ENCODE results near the gene MAPRE3. TPM values are rescaled to one million over a fixed set of nuclear protein-coding genes. Genes with fewer than 3 reads are reported as not detected.

MAPRE3 gene
- total RNA-seq, 2 donors from 2014 or later = 3.2 to 4.4 TPM

GRCh38 chr2:27051902-27052645, 81.6 kb downstream of the MAPRE3 start:
- Mint-ChIP-seq H3K27ac (peak overlapping the region; percentile 58), H3K27me3 (ENCODE audit: insufficient read depth) (no peaks in the 10 kb centered on the region), H3K4me3 (peak overlapping the region; percentile 90), H3K36me3 (ENCODE audit: low read depth) (peaks cover 34% of the 10 kb centered on the region), H3K4me1 (peaks cover 24% of the 10 kb centered on the region), H3K9me3 (peaks cover 2% of the 10 kb centered on the region)
- 10 to 20% methylated on average over 5 to 24 of the region's 24 CpGs for WGBS, 2 experiments (ENCODE audit: insufficient coverage in 1 of 2, insufficient read length in 1 of 2)
- Histone ChIP-seq H3K27me3 (ENCODE audit: control insufficient read depth, insufficient read depth, low read length, poor library complexity, severe bottlenecking) (no peaks in the 10 kb centered on the region), H3K4me1 (ENCODE audit: control insufficient read depth, insufficient read depth, low read length) (peaks cover 13% of the 10 kb centered on the region), H3K9ac (ENCODE audit: extremely low read depth, low read length, poor library complexity, severe bottlenecking) (peak overlapping the region; percentile 71), H3K9me3 (ENCODE audit: control insufficient read depth, low read length) (no peaks in the 10 kb centered on the region), H3K27ac (ENCODE audit: low read depth, low read length) (no peak overlapping the region), H3K4me3 (ENCODE audit: low read length) (peak overlapping the region; percentile 96), H3K36me3 (ENCODE audit: control insufficient read depth, insufficient read depth, low read length) (peaks cover 32% of the 10 kb centered on the region)
- TF ChIP-seq CTCF (conservative IDR thresholded peaks at IDR 0.05) = no peak
- DNase-seq = no peak

GRCh38 chr2:27053321-27053720, 82.9 kb downstream of the MAPRE3 start:
- H3K36me3 ChIP-seq (ENCODE audit: control insufficient read depth, insufficient read depth, low read length) = peaks cover 42% of the 10 kb centered on the region
- no peak overlapping the region for H3K27ac ChIP-seq (ENCODE audit: low read depth, low read length)
- Mint-ChIP-seq H3K4me1 (peaks cover 24% of the 10 kb centered on the region), H3K27me3 (ENCODE audit: insufficient read depth) (no peaks in the 10 kb centered on the region), H3K36me3 (ENCODE audit: low read depth) (peaks cover 39% of the 10 kb centered on the region), H3K9me3 (peaks cover 2% of the 10 kb centered on the region), H3K27ac (peak overlapping the region; percentile 48), H3K4me3 (peak overlapping the region; percentile 90)
- no peaks in the 10 kb centered on the region for H3K27me3 ChIP-seq (ENCODE audit: control insufficient read depth, insufficient read depth, low read length, poor library complexity, severe bottlenecking)
- no peaks in the 10 kb centered on the region for H3K9me3 ChIP-seq (ENCODE audit: control insufficient read depth, low read length)
- no peak overlapping the region for H3K4me3 ChIP-seq (ENCODE audit: low read length)
- peaks cover 14% of the 10 kb centered on the region for H3K4me1 ChIP-seq (ENCODE audit: control insufficient read depth, insufficient read depth, low read length)
- DNase-seq = no peak
- no peak for TF ChIP-seq CTCF (conservative IDR thresholded peaks at IDR 0.05)
- WGBS, 2 experiments (ENCODE audit: insufficient coverage in 1 of 2, insufficient read length in 1 of 2) = 80 to 84% methylated on average over 7 to 11 of the region's 11 CpGs
- H3K9ac ChIP-seq (ENCODE audit: extremely low read depth, low read length, poor library complexity, severe bottlenecking) = no peak overlapping the region

- DNase-seq = no peak
- Mint-ChIP-seq H3K4me3 (no peak overlapping the region), H3K27me3 (ENCODE audit: insufficient read depth) (no peaks in the 10 kb centered on the region), H3K36me3 (ENCODE audit: low read depth) (peaks cover 42% of the 10 kb centered on the region), H3K4me1 (peaks cover 24% of the 10 kb centered on the region), H3K9me3 (peaks cover 2% of the 10 kb centered on the region), H3K27ac (peak overlapping the region; percentile 48)
- Histone ChIP-seq H3K4me3 (ENCODE audit: low read length) (no peak overlapping the region), H3K27ac (ENCODE audit: low read depth, low read length) (no peak overlapping the region), H3K36me3 (ENCODE audit: control insufficient read depth, insufficient read depth, low read length) (peaks cover 42% of the 10 kb centered on the region), H3K27me3 (ENCODE audit: control insufficient read depth, insufficient read depth, low read length, poor library complexity, severe bottlenecking) (no peaks in the 10 kb centered on the region), H3K9ac (ENCODE audit: extremely low read depth, low read length, poor library complexity, severe bottlenecking) (no peak overlapping the region), H3K9me3 (ENCODE audit: control insufficient read depth, low read length) (no peaks in the 10 kb centered on the region), H3K4me1 (ENCODE audit: control insufficient read depth, insufficient read depth, low read length) (peaks cover 14% of the 10 kb centered on the region)
- no peak for TF ChIP-seq CTCF (conservative IDR thresholded peaks at IDR 0.05)
- 79 to 100% methylated on average over 2 to 8 of the region's 8 CpGs for WGBS, 2 experiments (ENCODE audit: insufficient coverage in 1 of 2, insufficient read length in 1 of 2)
Measured at GRCh38 chr2:27053776-27054175, 83.3 kb downstream of the MAPRE3 start.
